GM12878 (cell line): ENCODE data around the gene IGF1R. TPM values are rescaled to one million over a fixed set of nuclear protein-coding genes. Genes with fewer than 3 reads are reported as not detected.

Experiments
- ATAC-seq: fragments of 200-7000 bp; cut with Tn5 transposase; 3 replicates; pipeline ENCODE4 v1.9.1; 2020; ENCODE audit warnings: mild to moderate bottlenecking, moderate library complexity
- BruUV-seq: library from RNA; stranded (reverse); fragments of 400-500 nt; replicated peaks from 2 replicates; lab custom pipeline; 2021; lab: Mats Ljungman, UMichigan
- CTCF ChIA-PET: fragments of 300-600 bp; sonication (Branson Sonifier 250); formaldehyde crosslinking; extraction: SDS; loops from one replicate; lab custom pipeline; 2021; ENCODE audit warnings: inconsistent platforms; lab: Yijun Ruan, JAX
- POLR2A ChIA-PET: fragments of 350-600 bp; formaldehyde crosslinking; extraction: SDS; loops from one replicate; lab custom pipeline; 2021; ENCODE audit warnings: inconsistent platforms; lab: Charles Lee
- RAD21 ChIA-PET: fragments of 300-600 bp; sonication (Branson Sonifier 250); formaldehyde crosslinking; loops from one replicate; lab custom pipeline; 2023; ENCODE audit warnings: antibody characterized with exemption; ENCODE audit not compliant: unreplicated experiment; lab: Charles Lee
- SMC1A ChIA-PET: fragments of 300-600 bp; sonication (Branson Sonifier 250); formaldehyde crosslinking; loops from one replicate; lab custom pipeline; 2023; ENCODE audit not compliant: unreplicated experiment, uncharacterized antibody; lab: Charles Lee
- DNase-seq: peaks from one replicate; pipeline ENCODE4 v3.0.0-alpha.2; 2011; ENCODE audit warnings: low read depth, low spot score
- FAIRE-seq: peaks from 3 replicates; lab custom pipeline; 2011; peaks lifted over from hg19 to GRCh38; lab: Jason Lieb, UNC
- H2AFZ ChIP-seq: 2 replicates; pipeline ENCODE4 v1.6.0; 2011; ENCODE audit warnings: low read depth, low read length, control low read depth; ENCODE audit not compliant: control insufficient read depth
- H3K27ac ChIP-seq: 2 replicates; pipeline ENCODE4 v1.5.1; 2011; ENCODE audit warnings: control low read depth; ENCODE audit not compliant: control insufficient read depth, insufficient read depth
- H3K27me3 ChIP-seq, 2 experiments: replicated peaks in 1 of 2; 2 replicates each; pipeline versions ENCODE4 v1.6.0 to v1.6.1; 2011; ENCODE audit warnings: low read length in 1 of 2; ENCODE audit not compliant: control insufficient read depth in 2 of 2, insufficient read depth in 2 of 2
- H3K36me3 ChIP-seq, 2 experiments: 2 replicates each; pipeline ENCODE4 v1.5.1; 2011; ENCODE audit warnings: low read length in 1 of 2; ENCODE audit not compliant: control insufficient read depth in 2 of 2, insufficient read depth in 2 of 2
- H3K4me1 ChIP-seq: 2 replicates; pipeline ENCODE4 v1.6.1; 2011; ENCODE audit warnings: mild to moderate bottlenecking, low read length, moderate library complexity, mixed read lengths; ENCODE audit not compliant: control insufficient read depth, insufficient read depth
- H3K4me2 ChIP-seq: 2 replicates; pipeline ENCODE4 v1.6.0; 2011; ENCODE audit warnings: control low read depth; ENCODE audit not compliant: control insufficient read depth, insufficient read depth
- H3K4me3 ChIP-seq: fragments of 200-600 bp; sonication (generic); 2 replicates; pipeline ENCODE4 v1.5.1; 2016
- H3K79me2 ChIP-seq: 2 replicates; pipeline ENCODE4 v1.6.0; 2011; ENCODE audit warnings: low read length; ENCODE audit not compliant: control insufficient read depth, insufficient read depth
- H3K9ac ChIP-seq: 2 replicates; pipeline ENCODE4 v1.8.0; 2011; ENCODE audit warnings: low read length, control low read depth, mixed read lengths; ENCODE audit not compliant: control insufficient read depth, insufficient read depth
- H3K9me3 ChIP-seq: replicated peaks from 3 replicates; pipeline ENCODE4 v1.5.1; 2011; ENCODE audit warnings: mild to moderate bottlenecking, low read length; ENCODE audit not compliant: control insufficient read depth, insufficient read depth
- H4K20me1 ChIP-seq: 2 replicates; pipeline ENCODE4 v1.6.0; 2011; ENCODE audit not compliant: control insufficient read depth, insufficient read depth
- ASH2L ChIP-seq: fragments of 300-600, 200-600 bp; sonication (generic); IDR thresholded peaks from 2 replicates; pipeline ENCODE4 v1.6.1; 2017; ENCODE audit warnings: low read depth, mild to moderate bottlenecking, borderline replicate concordance
- CBFB ChIP-seq: IDR thresholded peaks from 2 replicates; pipeline ENCODE4 v1.6.1; 2016; ENCODE audit warnings: antibody characterized with exemption, low read depth
- CBX3 ChIP-seq: fragments of 200-600 bp; sonication (generic); IDR thresholded peaks from 2 replicates; pipeline ENCODE4 v1.6.1; 2016; ENCODE audit warnings: low read depth, borderline replicate concordance
- DPF2 ChIP-seq: fragments of 450-650 bp; IDR thresholded peaks from 2 replicates; pipeline ENCODE4 v1.6.1; 2017; ENCODE audit warnings: mild to moderate bottlenecking
- EZH2 ChIP-seq: IDR thresholded peaks from 2 replicates; pipeline ENCODE4 v1.6.1; 2012; ENCODE audit warnings: low read depth, mild to moderate bottlenecking, control low read depth, inconsistent platforms, low read length, borderline replicate concordance; ENCODE audit not compliant: control insufficient read depth
- FOXK2 ChIP-seq: fragments of 450-650 bp; IDR thresholded peaks from 2 replicates; pipeline ENCODE4 v1.6.1; 2017; ENCODE audit warnings: mild to moderate bottlenecking, moderate library complexity
- FOXM1 ChIP-seq: IDR thresholded peaks from 2 replicates; pipeline ENCODE4 v1.6.1; 2012; ENCODE audit warnings: low read depth, mild to moderate bottlenecking, inconsistent platforms, low read length, moderate library complexity
- GATAD2B ChIP-seq: fragments of 450-650 bp; conservative IDR thresholded peaks from 2 replicates; pipeline ENCODE4 v1.6.1; 2017; ENCODE audit warnings: low read depth, mild to moderate bottlenecking, moderate library complexity
- IRF4 ChIP-seq: IDR thresholded peaks from 2 replicates; pipeline ENCODE4 v1.6.1; 2011; ENCODE audit warnings: low read depth, low read length
- KAT2A ChIP-seq: conservative IDR thresholded peaks from 2 replicates; pipeline ENCODE4 v1.6.1; 2011; ENCODE audit warnings: low read depth, low read length; ENCODE audit not compliant: control insufficient read depth
- NFXL1 ChIP-seq: fragments of 450-650 bp; IDR thresholded peaks from 2 replicates; pipeline ENCODE4 v1.6.1; 2017; ENCODE audit warnings: antibody characterized with exemption, mild to moderate bottlenecking, borderline replicate concordance
- NRF1 ChIP-seq: conservative IDR thresholded peaks from 2 replicates; pipeline ENCODE4 v1.6.1; 2011; ENCODE audit warnings: mild to moderate bottlenecking, low read depth, low read length, improper control_type of control experiment
- POLR2AphosphoS2 ChIP-seq: IDR thresholded peaks from 2 replicates; pipeline ENCODE4 v1.6.1; 2011; ENCODE audit warnings: low read depth, mild to moderate bottlenecking, low read length, improper control_type of control experiment, moderate library complexity
- SMAD5 ChIP-seq: IDR thresholded peaks from 2 replicates; pipeline ENCODE4 v1.6.1; 2016; ENCODE audit warnings: antibody characterized with exemption, low read depth
- SMARCA5 ChIP-seq: fragments of 450-650 bp; IDR thresholded peaks from 2 replicates; pipeline ENCODE4 v1.6.1; 2017; ENCODE audit warnings: mild to moderate bottlenecking
- SPI1 ChIP-seq: IDR thresholded peaks from 2 replicates; pipeline ENCODE4 v1.6.1; 2011; ENCODE audit warnings: low read depth, mild to moderate bottlenecking, low read length, moderate library complexity, borderline replicate concordance; ENCODE audit not compliant: insufficient read depth
- STAT3 ChIP-seq: IDR thresholded peaks from 2 replicates; pipeline ENCODE4 v1.6.1; 2011; ENCODE audit warnings: low read depth, low read length, improper control_type of control experiment
- WGBS: methylation state at CpG from one replicate; pipeline ENCODE4 v1.1.6; 2016; ENCODE audit warnings: low lambda C conversion rate; ENCODE audit not compliant: insufficient replicate concordance, insufficient coverage; ENCODE audit errors: missing lambda C conversion rate; 5-methylcytosine and 5-hydroxymethylcytosine counted together
- in situ Hi-C: fragments of 300-500 bp; cut with MboI; formaldehyde crosslinking; loops from 9 replicates; pipeline ENCODE4 v1.14.3; 2018; ENCODE audit warnings: mixed read lengths
- intact Hi-C: fragments of 100-400 bp; cut with micrococcal nuclease; formaldehyde crosslinking; loops from one replicate; pipeline ENCODE4 v1.14.2; 2022; ENCODE audit not compliant: unreplicated experiment
- polyA plus RNA-seq, 11 experiments: library from polyadenylated mRNA; depleted of rRNA in 4 of 11; unstranded in 6 of 11; stranded (reverse) in 5 of 11; fragments of >200 nt; fragmentation: Nextera tagmentation in 4 of 11; fragmentation: Illumina TruSeq in 1 of 11; extraction: Ambion mirVana in 4 of 11; extraction: Trizol in 1 of 11; gene quantifications; 1 replicate in 1 of 11; 2 replicates in 10 of 11; pipeline versions ENCODE4 v1.2.1 to v1.2.3, GENCODE V29; 2011 to 2016; ENCODE audit warnings: inconsistent platforms in 2 of 11, missing spikeins in 2 of 11, low read depth in 1 of 11
- total RNA-seq, 4 experiments: library from RNA; depleted of rRNA in 3 of 4; stranded (reverse); fragments of >200 nt in 3 of 4; fragmentation: Illumina TruSeq in 1 of 4; extraction: Trizol in 1 of 4; gene quantifications; 2 replicates each; pipeline versions ENCODE4 v1.2.1 to v1.2.3, GENCODE V29; 2013 to 2021
- TF ChIP-seq, protein P1 (sequence below): fragments of 450-650 bp; IDR thresholded peaks from 2 replicates; pipeline ENCODE4 v1.6.1; 2014; ENCODE audit warnings: mild to moderate bottlenecking

Gene IGF1R
- total and polyA plus RNA-seq, 10 of the 15 experiments (the other 5 are each of a cell fraction or from before 2014, with no cell fraction given), result 0.03 to 2.7 (median 0.66) TPM

DNA sequence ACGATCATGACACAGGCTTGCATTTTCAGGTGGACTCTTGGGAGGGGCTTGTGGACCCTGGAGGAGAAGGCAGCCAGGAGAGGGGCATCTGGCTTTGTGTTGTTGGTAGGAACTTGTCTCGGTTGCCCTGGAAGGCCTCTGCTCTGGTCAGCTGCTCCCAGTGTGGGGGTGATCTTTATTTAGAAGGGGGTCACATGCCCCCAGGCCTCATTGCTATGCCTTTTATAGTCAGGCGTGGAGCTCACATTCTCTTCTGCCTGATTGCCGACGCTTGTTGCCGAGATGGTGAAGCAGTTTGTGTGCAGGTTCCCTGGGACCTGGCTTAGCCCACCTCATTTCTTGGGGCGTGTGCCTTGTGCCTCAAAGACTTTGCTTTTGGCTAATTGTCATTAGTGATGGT, 66.6 kb downstream of the IGF1R start:
- no peaks in the 10 kb centered on the region; the same call in 1 of the 2 replicates for H4K20me1 ChIP-seq
- TF ChIP-seq KAT2A, result no peak
- no peak for TF ChIP-seq EZH2
- no peak for TF ChIP-seq SMARCA5
- no peak for TF ChIP-seq STAT3
- TF ChIP-seq ASH2L, result no peak
- no peak for TF ChIP-seq DPF2
- TF ChIP-seq IRF4, result no peak
- ChIA-PET SMC1A (interaction anchor here (0.6 kb wide), 2 partner anchors 48 to 118 kb away, joined by 3 read pairs; no protein-coding TSS in a partner anchor), CTCF (interaction anchor here (0.7 kb wide), 1 partner anchor 10 kb away, joined by 3 read pairs; no protein-coding TSS in a partner anchor), POLR2A (no interaction called here), RAD21 (no interaction called here)
- no peak overlapping the region for H2AFZ ChIP-seq
- FAIRE-seq (no peak), ATAC-seq (no peak), DNase-seq (no peak)
- in situ Hi-C loops (no loop called here), intact Hi-C loops (no loop called here)
- no peak overlapping the region for H3K9ac ChIP-seq
- H3K27ac ChIP-seq, result no peak overlapping the region
- no peak overlapping the region for H3K4me3 ChIP-seq
- no peaks in the 10 kb centered on the region for H3K36me3 ChIP-seq
- H3K9me3 ChIP-seq, result peaks cover 2% of the 10 kb centered on the region; the same call in 1 of the 3 replicates
- H3K4me1 ChIP-seq, result peaks cover 11% of the 10 kb centered on the region
- H3K79me2 ChIP-seq, result no peaks in the 10 kb centered on the region
- 64% methylated on average over 7 of the region's 7 CpGs for WGBS
- H3K4me2 ChIP-seq, result no peak overlapping the region
- no peaks in the 10 kb centered on the region for H3K27me3 ChIP-seq
- BruUV-seq, result no TSS peak

GRCh38 chr15:98715401-98715800, 67.1 kb downstream of the IGF1R start:
- ChIA-PET RAD21 (no interaction called here), CTCF (no interaction called here), SMC1A (interaction anchor here (0.6 kb wide), 1 partner anchor 48 kb away, joined by 3 read pairs; no protein-coding TSS in a partner anchor), POLR2A (no interaction called here)
- H3K27ac ChIP-seq, result no peak overlapping the region
- no peak overlapping the region for H3K4me2 ChIP-seq
- FAIRE-seq (no peak), DNase-seq (no peak), ATAC-seq (no peak)
- no peak overlapping the region for H3K4me3 ChIP-seq
- H3K79me2 ChIP-seq, result no peaks in the 10 kb centered on the region
- peaks cover 11% of the 10 kb centered on the region for H3K4me1 ChIP-seq
- no peak overlapping the region for H3K9ac ChIP-seq
- no peaks in the 10 kb centered on the region; the same call in 1 of the 2 replicates for H4K20me1 ChIP-seq
- WGBS, result 73% methylated on average over 7 of the region's 7 CpGs
- BruUV-seq, result no TSS peak
- no peaks in the 10 kb centered on the region for H3K36me3 ChIP-seq
- no peaks in the 10 kb centered on the region for H3K27me3 ChIP-seq
- no peak overlapping the region for H2AFZ ChIP-seq
- H3K9me3 ChIP-seq, result peaks cover 2% of the 10 kb centered on the region; the same call in 1 of the 3 replicates
- intact Hi-C loops, result no loop called here
- in situ Hi-C loops, result no loop called here
- TF ChIP-seq CBX3, result no peak
- TF ChIP-seq NFXL1, result no peak
- no peak for TF ChIP-seq SPI1
- no peak for TF ChIP-seq FOXM1
- no peak for TF ChIP-seq GATAD2B
- TF ChIP-seq FOXK2, result no peak
- no peak for TF ChIP-seq SMAD5
- TF ChIP-seq DPF2, result no peak
- no peak for TF ChIP-seq NRF1
- no peak for TF ChIP-seq POLR2AphosphoS2
- TF ChIP-seq, protein P1, sequence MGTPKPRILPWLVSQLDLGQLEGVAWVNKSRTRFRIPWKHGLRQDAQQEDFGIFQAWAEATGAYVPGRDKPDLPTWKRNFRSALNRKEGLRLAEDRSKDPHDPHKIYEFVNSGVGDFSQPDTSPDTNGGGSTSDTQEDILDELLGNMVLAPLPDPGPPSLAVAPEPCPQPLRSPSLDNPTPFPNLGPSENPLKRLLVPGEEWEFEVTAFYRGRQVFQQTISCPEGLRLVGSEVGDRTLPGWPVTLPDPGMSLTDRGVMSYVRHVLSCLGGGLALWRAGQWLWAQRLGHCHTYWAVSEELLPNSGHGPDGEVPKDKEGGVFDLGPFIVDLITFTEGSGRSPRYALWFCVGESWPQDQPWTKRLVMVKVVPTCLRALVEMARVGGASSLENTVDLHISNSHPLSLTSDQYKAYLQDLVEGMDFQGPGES, result no peak
- TF ChIP-seq CBFB, result no peak
